A673 (cell line): ENCODE data around the gene PHAX. TPM values are rescaled to one million over a fixed set of nuclear protein-coding genes. Genes with fewer than 3 reads are reported as not detected.

Source experiments
- BruUV-seq: library from RNA; stranded (reverse); fragments of 400-500 nt; replicated peaks from 2 replicates; lab custom pipeline; 2021; lab: Mats Ljungman, UMichigan
- CTCF ChIA-PET: fragments of 300-600 bp; sonication (Branson Sonifier 250); formaldehyde crosslinking; loops from one replicate; lab custom pipeline; 2022; ENCODE audit warnings: antibody characterized with exemption; lab: Charles Lee
- POLR2A ChIA-PET: fragments of 300-600 bp; sonication (Branson Sonifier 250); formaldehyde crosslinking; loops from one replicate; lab custom pipeline; 2022; ENCODE audit warnings: antibody characterized with exemption; ENCODE audit not compliant: low non-redundant PET; lab: Charles Lee
- DNase-seq: peaks from one replicate; pipeline ENCODE4 v3.0.0-alpha.2; 2015; ENCODE audit warnings: low spot score
- H3K27ac ChIP-seq: fragments of 200-600 bp; sonication (generic); 2 replicates; pipeline ENCODE4 v1.5.1; 2016; ENCODE audit warnings: mixed run types, low read depth, mild to moderate bottlenecking, mixed read lengths, antibody characterized with exemption, low read length; ENCODE audit not compliant: poor library complexity, severe bottlenecking
- H3K27me3 ChIP-seq: fragments of 200-600 bp; sonication (generic); replicated peaks from 2 replicates; pipeline ENCODE4 v1.6.1; 2017; ENCODE audit warnings: mixed run types, low read depth, mild to moderate bottlenecking, mixed read lengths, antibody characterized with exemption, low read length; ENCODE audit not compliant: insufficient read depth, poor library complexity
- H3K36me3 ChIP-seq: fragments of 200-600 bp; sonication (generic); 2 replicates; pipeline ENCODE4 v1.6.1; 2016; ENCODE audit warnings: mixed run types, mild to moderate bottlenecking, mixed read lengths, antibody characterized with exemption, low read length; ENCODE audit not compliant: insufficient read depth, poor library complexity, severe bottlenecking
- H3K4me1 ChIP-seq: fragments of 200-600 bp; sonication (generic); 2 replicates; pipeline ENCODE4 v1.6.1; 2017; ENCODE audit warnings: mixed run types, mild to moderate bottlenecking, mixed read lengths, antibody characterized with exemption, low read length; ENCODE audit not compliant: insufficient read depth, poor library complexity, severe bottlenecking
- H3K4me3 ChIP-seq: fragments of 200-600 bp; sonication (generic); 2 replicates; pipeline ENCODE4 v1.5.1; 2016; ENCODE audit warnings: low read depth, mixed run types, mild to moderate bottlenecking, mixed read lengths, low read length; ENCODE audit not compliant: poor library complexity, severe bottlenecking
- H3K9me3 ChIP-seq: fragments of 200-600 bp; sonication (generic); 2 replicates; pipeline ENCODE4 v1.6.1; 2016; ENCODE audit warnings: mixed run types, low read depth, mild to moderate bottlenecking, mixed read lengths, antibody characterized with exemption, low read length; ENCODE audit not compliant: poor library complexity, severe bottlenecking
- CTCF ChIP-seq: fragments of 300-800, 200-600 bp; sonication (generic); conservative IDR thresholded peaks from 2 replicates; pipeline ENCODE4 v1.5.1; 2017; ENCODE audit warnings: low read depth, mild to moderate bottlenecking, antibody characterized with exemption, low read length, moderate library complexity, mixed read lengths
- EZH2 ChIP-seq: fragments of 200-600 bp; sonication (generic); IDR thresholded peaks from 2 replicates; pipeline ENCODE4 v1.6.1; 2017; ENCODE audit warnings: borderline replicate concordance, low read depth, mild to moderate bottlenecking, mixed read lengths, antibody characterized with exemption, low read length; ENCODE audit not compliant: poor library complexity, severe bottlenecking
- intact Hi-C: fragments of 100-400 bp; cut with micrococcal nuclease; formaldehyde crosslinking; loops from one replicate; pipeline ENCODE4 v1.10.0; 2022; ENCODE audit not compliant: unreplicated experiment
- total RNA-seq: library from RNA; stranded (reverse); gene quantifications from 2 replicates; pipeline ENCODE4 v1.2.3, GENCODE V29; 2021

PHAX gene
- total RNA-seq, 1 experiment from 2014 or later: 71.3 TPM

- Histone ChIP-seq H3K36me3 (peaks cover 45% of the 10 kb centered on the region), H3K27ac (no peak overlapping the region), H3K4me1 (peaks cover 7% of the 10 kb centered on the region), H3K27me3 (no peaks in the 10 kb centered on the region), H3K9me3 (no peaks in the 10 kb centered on the region), H3K4me3 (no peak overlapping the region)
- no peak for DNase-seq
- no TSS peak for BruUV-seq
- POLR2A ChIA-PET: no interaction called here
- no peak for TF ChIP-seq CTCF
- TF ChIP-seq EZH2: no peak
- intact Hi-C loops: no loop called here
- CTCF ChIA-PET: interaction anchor here (0.6 kb wide), 1 partner anchor 81 kb away, joined by 3 read pairs; no protein-coding TSS in a partner anchor
Measured at GRCh38 chr5:126603402-126603991, 2.8 kb downstream of the PHAX start.

GRCh38 chr5:126605525-126605924 is 4.8 kb downstream of the PHAX start:
- intact Hi-C loops: no loop called here
- Histone ChIP-seq H3K27me3 (no peaks in the 10 kb centered on the region), H3K36me3 (peaks cover 55% of the 10 kb centered on the region), H3K4me1 (peaks cover 7% of the 10 kb centered on the region), H3K9me3 (no peaks in the 10 kb centered on the region), H3K27ac (no peak overlapping the region), H3K4me3 (no peak overlapping the region)
- DNase-seq: no peak
- no TSS peak for BruUV-seq
- CTCF ChIA-PET: no interaction called here
- TF ChIP-seq CTCF: no peak
- TF ChIP-seq EZH2: no peak
- POLR2A ChIA-PET: no interaction called here

DNA sequence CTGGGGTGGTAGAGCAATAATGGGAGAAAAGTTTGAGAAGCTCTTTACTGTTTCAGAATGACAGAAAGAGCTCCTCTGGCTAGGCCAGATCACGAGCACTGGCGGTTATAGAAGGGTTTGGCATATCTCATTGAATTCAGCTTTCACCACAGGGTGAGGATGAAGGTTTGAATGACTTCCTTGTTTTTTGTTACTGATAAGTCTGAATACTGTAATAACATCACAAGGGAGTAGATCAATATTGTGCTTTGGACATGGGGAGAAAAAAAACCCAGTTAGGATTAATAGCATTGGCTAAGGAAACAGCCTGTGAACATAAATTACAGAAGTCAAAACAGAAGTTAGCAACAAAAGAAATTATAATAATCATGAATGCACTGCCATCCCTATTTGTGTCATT is 9.4 kb downstream of the PHAX start:
- TF ChIP-seq EZH2 (no peak), CTCF (no peak)
- Histone ChIP-seq H3K4me3 (no peak overlapping the region), H3K27me3 (no peaks in the 10 kb centered on the region), H3K36me3 (peaks cover 48% of the 10 kb centered on the region), H3K4me1 (no peaks in the 10 kb centered on the region), H3K27ac (no peak overlapping the region), H3K9me3 (no peaks in the 10 kb centered on the region)
- intact Hi-C loops: no loop called here
- no peak for DNase-seq
- ChIA-PET POLR2A (no interaction called here), CTCF (no interaction called here)
- BruUV-seq: no TSS peak
